ENCODE data around the gene MRM2.

MRM2 gene

GRCh38 chr7:2281541-2281940 is 39.5 kb upstream of the MRM2 start:
- no peak overlapping the region for H3K4me2 ChIP-seq

DNA sequence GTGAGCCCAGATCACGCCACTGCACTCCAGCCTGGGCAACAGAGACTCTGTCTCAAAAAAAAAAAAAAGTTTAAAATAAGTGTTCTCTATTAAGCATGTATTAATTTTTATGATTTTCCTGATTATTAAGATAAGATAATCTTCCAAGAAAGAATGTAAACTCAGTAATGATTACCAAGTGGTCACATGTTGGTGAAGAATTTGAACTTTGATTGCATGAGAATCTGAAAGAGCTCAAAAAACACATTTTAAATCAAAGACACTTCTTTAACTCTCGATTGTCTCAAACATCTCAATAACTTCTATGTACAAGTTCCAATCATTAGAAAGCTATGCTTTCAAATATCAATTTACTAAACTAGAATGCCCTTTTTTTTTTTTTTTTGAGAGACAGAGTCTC is 38.4 kb upstream of the MRM2 start:
- H3K36me3 ChIP-seq (ENCODE audit: insufficient read depth) = no peaks in the 10 kb centered on the region
- no peaks in the 10 kb centered on the region for H4K20me1 ChIP-seq (ENCODE audit: insufficient read depth)
- no peak for TF ChIP-seq CTCF (conservative IDR thresholded peaks at IDR 0.05; ENCODE audit: low read depth, low read length)
- H3K79me2 ChIP-seq (ENCODE audit: insufficient read depth, low read depth) = no peaks in the 10 kb centered on the region
- no peak overlapping the region for H3K27ac ChIP-seq
- H3K4me3 ChIP-seq (IDR thresholded peaks at IDR 0.05; ENCODE audit: insufficient read depth, low read depth, low read length) = no peak overlapping the region
- no peak overlapping the region for H3K4me2 ChIP-seq
- no peak overlapping the region for H2AFZ ChIP-seq (ENCODE audit: low read depth)
- no peaks in the 10 kb centered on the region for H3K4me1 ChIP-seq (ENCODE audit: low read depth, poor library complexity, severe bottlenecking)
- H3K9ac ChIP-seq = no peak overlapping the region
- H3K27me3 ChIP-seq (ENCODE audit: insufficient read depth, low read depth) = no peaks in the 10 kb centered on the region

More at GRCh38 chr7:2281541-2281940, 39.5 kb upstream of the MRM2 start:
- Histone ChIP-seq H3K79me2 (ENCODE audit: insufficient read depth, low read depth) (no peaks in the 10 kb centered on the region), H3K27me3 (ENCODE audit: insufficient read depth, low read depth) (no peaks in the 10 kb centered on the region), H2AFZ (ENCODE audit: low read depth) (no peak overlapping the region), H3K4me1 (ENCODE audit: low read depth, poor library complexity, severe bottlenecking) (no peaks in the 10 kb centered on the region), H4K20me1 (ENCODE audit: insufficient read depth) (no peaks in the 10 kb centered on the region), H3K4me3 (IDR thresholded peaks at IDR 0.05; ENCODE audit: insufficient read depth, low read depth, low read length) (no peak overlapping the region), H3K9ac (no peak overlapping the region), H3K36me3 (ENCODE audit: insufficient read depth) (no peaks in the 10 kb centered on the region), H3K27ac (no peak overlapping the region)
- no peak for TF ChIP-seq CTCF (conservative IDR thresholded peaks at IDR 0.05; ENCODE audit: low read depth, low read length)

- H3K27me3 ChIP-seq (ENCODE audit: insufficient read depth, low read depth) = no peaks in the 10 kb centered on the region
- no peak for TF ChIP-seq CTCF (conservative IDR thresholded peaks at IDR 0.05; ENCODE audit: low read depth, low read length)
- H3K27ac ChIP-seq = no peak overlapping the region
- no peak overlapping the region for H3K9ac ChIP-seq
- H3K4me2 ChIP-seq = no peak overlapping the region
- H2AFZ ChIP-seq (ENCODE audit: low read depth) = no peak overlapping the region
- no peaks in the 10 kb centered on the region for H3K79me2 ChIP-seq (ENCODE audit: insufficient read depth, low read depth)
- H3K36me3 ChIP-seq (ENCODE audit: insufficient read depth) = no peaks in the 10 kb centered on the region
- no peak overlapping the region for H3K4me3 ChIP-seq (IDR thresholded peaks at IDR 0.05; ENCODE audit: insufficient read depth, low read depth, low read length)
- H3K4me1 ChIP-seq (ENCODE audit: low read depth, poor library complexity, severe bottlenecking) = no peaks in the 10 kb centered on the region
- H4K20me1 ChIP-seq (ENCODE audit: insufficient read depth) = no peaks in the 10 kb centered on the region
Observed at GRCh38 chr7:2279896-2280295, 37.9 kb upstream of the MRM2 start.

DNA sequence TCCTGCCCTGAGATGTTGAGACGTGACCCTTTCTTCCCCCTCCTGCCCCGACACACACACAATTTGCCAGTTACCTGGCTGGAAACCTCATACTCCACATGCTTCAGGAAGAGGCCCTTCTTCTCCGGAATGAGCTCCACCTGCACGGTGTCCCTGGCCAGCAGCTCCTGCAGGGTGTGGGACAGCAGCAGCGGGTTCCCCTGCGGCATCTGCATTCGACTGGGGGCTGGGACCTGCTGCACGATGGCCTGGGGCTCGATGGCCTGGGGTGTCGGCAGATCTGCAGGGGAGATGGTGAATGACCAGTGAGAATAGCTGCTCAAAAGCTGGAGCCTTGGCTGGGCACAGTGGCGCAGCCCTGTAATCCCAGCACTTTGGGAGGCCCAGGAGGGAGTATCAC is 36.0 kb upstream of the MRM2 start:
- no peak overlapping the region for H3K27ac ChIP-seq
- no peak overlapping the region for H3K9ac ChIP-seq
- H2AFZ ChIP-seq (ENCODE audit: low read depth) = no peak overlapping the region
- H3K36me3 ChIP-seq (ENCODE audit: insufficient read depth) = no peaks in the 10 kb centered on the region
- no peaks in the 10 kb centered on the region for H4K20me1 ChIP-seq (ENCODE audit: insufficient read depth)
- no peaks in the 10 kb centered on the region for H3K79me2 ChIP-seq (ENCODE audit: insufficient read depth, low read depth)
- H3K4me1 ChIP-seq (ENCODE audit: low read depth, poor library complexity, severe bottlenecking) = no peaks in the 10 kb centered on the region
- no peak for TF ChIP-seq CTCF (conservative IDR thresholded peaks at IDR 0.05; ENCODE audit: low read depth, low read length)
- H3K4me2 ChIP-seq = no peak overlapping the region
- no peaks in the 10 kb centered on the region for H3K27me3 ChIP-seq (ENCODE audit: insufficient read depth, low read depth)
- H3K4me3 ChIP-seq (IDR thresholded peaks at IDR 0.05; ENCODE audit: insufficient read depth, low read depth, low read length) = no peak overlapping the region

Measured in KMS-11 (cell line).